Suprapubic skin (tissue), 4 donors: Measurements from ENCODE around the gene OTUB2. TPM values are rescaled to one million over a fixed set of nuclear protein-coding genes. Genes with fewer than 3 reads are reported as not detected.

Experiments
- DNase-seq, 2 donors: peaks; one replicate each; pipeline ENCODE4 v3.0.0-alpha.2; 2019; ENCODE audit warnings: low spot score in 2 of 2
- H3K27ac ChIP-seq: fragments of 200-600 bp; sonication (generic); one replicate; pipeline ENCODE4 v1.5.1; 2019
- H3K27me3 ChIP-seq: fragments of 200-600 bp; sonication (generic); one replicate; pipeline ENCODE4 v1.5.1; 2019
- H3K36me3 ChIP-seq: fragments of 200-600 bp; sonication (generic); one replicate; pipeline ENCODE4 v1.5.1; 2019
- H3K4me1 ChIP-seq: fragments of 200-600 bp; sonication (generic); one replicate; pipeline ENCODE4 v1.5.1; 2019
- H3K4me3 ChIP-seq: fragments of 200-600 bp; sonication (generic); one replicate; pipeline ENCODE4 v1.5.1; 2019; ENCODE audit warnings: mild to moderate bottlenecking
- H3K9me3 ChIP-seq: fragments of 200-600 bp; sonication (generic); one replicate; pipeline ENCODE4 v1.5.1; 2019
- CTCF ChIP-seq, 2 donors: fragments of 200-600 bp in 1 of 2; fragments of 450-650 bp in 1 of 2; sonication (generic) in 1 of 2; IDR thresholded peaks; one replicate each; pipeline ENCODE4 v1.5.1; 2016 to 2019; ENCODE audit warnings: antibody characterized with exemption in 2 of 2, mild to moderate bottlenecking in 1 of 2, moderate library complexity in 1 of 2
- EP300 ChIP-seq: sonication (generic); formaldehyde crosslinking; IDR thresholded peaks from one replicate; pipeline ENCODE4 v1.6.1; 2017; ENCODE audit warnings: antibody characterized with exemption
- POLR2A ChIP-seq, 2 donors: fragments of 450-650 bp; IDR thresholded peaks; one replicate each; pipeline ENCODE4 v1.6.1; 2017; ENCODE audit warnings: antibody characterized with exemption in 2 of 2, mild to moderate bottlenecking in 2 of 2, moderate library complexity in 2 of 2
- POLR2AphosphoS5 ChIP-seq, 3 donors: sonication (generic); formaldehyde crosslinking; IDR thresholded peaks; one replicate each; pipeline ENCODE4 v1.6.1; 2017; ENCODE audit warnings: antibody characterized with exemption in 3 of 3
- WGBS: methylation state at CpG from one replicate; pipeline ENCODE4 v1.1.5; 2018; 5-methylcytosine and 5-hydroxymethylcytosine counted together
- total RNA-seq, 4 donors: library from RNA; depleted of rRNA; stranded (reverse); fragments of >200 nt; gene quantifications; one replicate each; pipeline ENCODE4 v1.1.0, GENCODE V29; 2016

OTUB2 gene
- total RNA-seq, 4 donors from 2014 or later, result 7.2 to 35.5 (median 14.3) TPM

- Histone ChIP-seq H3K27me3 (peaks cover 3% of the 10 kb centered on the region), H3K4me1 (no peaks in the 10 kb centered on the region), H3K9me3 (no peaks in the 10 kb centered on the region), H3K27ac (no peak overlapping the region), H3K36me3 (no peaks in the 10 kb centered on the region), H3K4me3 (no peak overlapping the region)
- 91% methylated on average over 4 of the region's 4 CpGs for WGBS
- no peak for DNase-seq
- no peak for TF ChIP-seq POLR2AphosphoS5 (IDR thresholded peaks at IDR 0.05)
- no peak for TF ChIP-seq EP300
- no peak for TF ChIP-seq CTCF (IDR thresholded peaks at IDR 0.05)
- TF ChIP-seq POLR2A (IDR thresholded peaks at IDR 0.05), result no peak
These were observed 5.9 kb upstream of the OTUB2 start for GRCh38 chr14:94020267-94020666.

- no peak overlapping the region for H3K4me3 ChIP-seq
These were observed 5.1 kb upstream of the OTUB2 start for GRCh38 chr14:94021001-94021400.

GRCh38 chr14:94021416-94022157 lies 4.6 kb upstream of the OTUB2 start:
- no peak overlapping the region for H3K27ac ChIP-seq
- no peak for TF ChIP-seq POLR2AphosphoS5 (IDR thresholded peaks at IDR 0.05)
- TF ChIP-seq POLR2A (IDR thresholded peaks at IDR 0.05), result no peak
- TF ChIP-seq CTCF (IDR thresholded peaks at IDR 0.05), result no peak
- TF ChIP-seq EP300, result no peak
- peaks cover 7% of the 10 kb centered on the region for H3K4me1 ChIP-seq
- peaks cover 3% of the 10 kb centered on the region for H3K27me3 ChIP-seq
- no peak for DNase-seq
- no peaks in the 10 kb centered on the region for H3K9me3 ChIP-seq
- no peaks in the 10 kb centered on the region for H3K36me3 ChIP-seq
- WGBS, result 65% methylated on average over 10 of the region's 10 CpGs
- no peak overlapping the region for H3K4me3 ChIP-seq

More at GRCh38 chr14:94021001-94021400, 5.1 kb upstream of the OTUB2 start:
- no peaks in the 10 kb centered on the region for H3K9me3 ChIP-seq
- TF ChIP-seq POLR2AphosphoS5 (IDR thresholded peaks at IDR 0.05), result no peak
- TF ChIP-seq EP300, result no peak
- no peak for TF ChIP-seq POLR2A (IDR thresholded peaks at IDR 0.05)
- TF ChIP-seq CTCF (IDR thresholded peaks at IDR 0.05), result no peak
- no peak overlapping the region for H3K27ac ChIP-seq
- WGBS, result 85% methylated on average over 2 of the region's 2 CpGs
- peaks cover 3% of the 10 kb centered on the region for H3K27me3 ChIP-seq
- H3K4me1 ChIP-seq, result peaks cover 4% of the 10 kb centered on the region
- no peak for DNase-seq
- H3K36me3 ChIP-seq, result no peaks in the 10 kb centered on the region

DNA sequence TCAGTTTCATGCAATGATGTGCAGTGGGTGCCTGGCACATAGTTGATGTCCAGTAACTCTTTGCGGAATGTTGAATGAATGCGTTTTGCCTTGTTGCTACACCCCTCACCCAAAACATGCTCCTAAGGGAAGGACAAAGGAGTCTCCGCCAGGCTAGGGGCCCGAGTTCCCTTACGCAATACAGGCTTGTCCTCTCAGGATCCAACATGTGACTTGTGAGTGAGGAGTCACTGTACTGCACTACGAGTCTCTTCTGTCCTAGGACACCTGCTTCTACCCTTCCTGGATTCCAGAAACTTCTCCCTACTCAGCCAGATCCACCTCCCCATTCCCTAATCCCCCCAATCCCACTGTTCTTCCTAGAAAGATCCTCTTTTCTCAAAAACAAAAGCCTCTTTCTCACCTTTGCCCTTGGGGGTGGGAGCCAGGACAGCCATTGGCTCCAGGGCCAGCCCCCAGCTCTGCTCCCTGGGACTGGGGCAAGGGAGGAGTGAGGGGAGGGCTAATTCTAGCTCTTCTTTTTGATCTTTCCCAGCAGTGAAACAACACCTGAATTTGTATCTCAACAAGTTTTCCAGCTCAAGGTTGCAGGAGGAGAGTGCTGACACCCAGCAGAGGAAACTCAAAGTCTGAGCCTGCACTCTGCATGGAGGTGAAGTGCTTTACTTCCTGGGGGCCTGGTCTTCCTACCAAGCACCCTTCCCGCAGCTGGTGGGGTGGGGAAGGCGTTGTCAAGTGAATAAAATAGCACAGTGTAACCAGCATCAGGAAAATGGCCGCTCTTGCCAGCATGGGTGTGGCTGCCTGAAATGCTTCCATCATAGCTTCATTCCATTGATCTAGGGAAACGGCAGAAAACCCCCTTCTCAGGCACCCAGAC lies 3.4 kb upstream of the OTUB2 start:
- 54% methylated on average over 8 of the region's 10 CpGs for WGBS
- DNase-seq, result no peak
- TF ChIP-seq EP300 (no peak), CTCF (IDR thresholded peaks at IDR 0.05) (no peak), POLR2AphosphoS5 (IDR thresholded peaks at IDR 0.05) (no peak), POLR2A (IDR thresholded peaks at IDR 0.05) (no peak)

GRCh38 chr14:94024549-94024948 lies 1.6 kb upstream of the OTUB2 start:
- Histone ChIP-seq H3K36me3 (no peaks in the 10 kb centered on the region), H3K9me3 (no peaks in the 10 kb centered on the region), H3K27ac (no peak overlapping the region), H3K4me3 (no peak overlapping the region), H3K4me1 (peaks cover 14% of the 10 kb centered on the region), H3K27me3 (no peaks in the 10 kb centered on the region)
- TF ChIP-seq POLR2A (IDR thresholded peaks at IDR 0.05) (no peak), POLR2AphosphoS5 (IDR thresholded peaks at IDR 0.05) (no peak), EP300 (no peak), CTCF (IDR thresholded peaks at IDR 0.05) (no peak)
- 100% methylated on average over 2 of the region's 2 CpGs for WGBS
- no peak for DNase-seq

More for the DNA sequence above, 3.4 kb upstream of the OTUB2 start:
- peaks cover 14% of the 10 kb centered on the region for H3K4me1 ChIP-seq
- no peaks in the 10 kb centered on the region for H3K9me3 ChIP-seq
- no peak overlapping the region for H3K27ac ChIP-seq
- H3K36me3 ChIP-seq, result no peaks in the 10 kb centered on the region
- no peaks in the 10 kb centered on the region for H3K27me3 ChIP-seq
- H3K4me3 ChIP-seq, result no peak overlapping the region
